Measurements from ENCODE around the gene CX3CL1. TPM values are rescaled to one million over a fixed set of nuclear protein-coding genes. Genes with fewer than 3 reads are reported as not detected.

Gene CX3CL1
- polyA plus RNA-seq, 1 donor from 2014 or later = 4.9 TPM

DNA sequence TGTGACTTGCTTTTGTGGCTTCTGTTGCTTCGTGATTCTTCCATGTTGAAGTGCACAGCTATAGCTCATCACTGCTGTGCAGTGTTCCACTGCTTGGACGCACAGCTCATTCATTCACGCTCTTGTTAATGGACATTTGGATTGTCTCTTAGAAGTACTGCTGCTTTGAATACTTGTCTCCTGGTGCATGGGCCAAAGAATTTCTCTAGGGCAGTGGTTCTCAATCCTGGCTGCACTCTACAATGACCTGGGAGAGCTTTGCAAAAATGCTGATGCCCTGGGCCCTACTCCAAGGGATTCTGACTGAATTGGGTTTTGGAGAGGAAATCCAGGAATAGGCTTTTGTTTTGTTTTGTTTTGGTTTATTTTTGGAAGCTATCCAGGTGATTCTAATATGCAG lies 52.3 kb downstream of the CX3CL1 start:
- Histone ChIP-seq H2AFZ (ENCODE audit: low read depth, low read length) (no peak overlapping the region), H3K27me3 (ENCODE audit: insufficient read depth, low read depth, low read length) (no peaks in the 10 kb centered on the region), H3K4me3 (ENCODE audit: low read length) (no peak overlapping the region), H3K79me2 (replicated peaks; ENCODE audit: insufficient read depth, low read length) (no peaks in the 10 kb centered on the region), H4K20me1 (ENCODE audit: insufficient read depth) (no peaks in the 10 kb centered on the region), H3F3A (ENCODE audit: insufficient read depth, low read length, poor library complexity, severe bottlenecking) (no peaks in the 10 kb centered on the region), H3K9ac (ENCODE audit: low read length) (no peak overlapping the region), H3K4me2 (ENCODE audit: low read length) (no peak overlapping the region), H3K27ac (ENCODE audit: low read length) (no peak overlapping the region), H3K9me3 (ENCODE audit: low read length) (no peaks in the 10 kb centered on the region), H3K9me2 (ENCODE audit: insufficient read depth, low read length) (no peaks in the 10 kb centered on the region), H3K36me3 (ENCODE audit: insufficient read depth, low read length) (no peaks in the 10 kb centered on the region)
- TF ChIP-seq RAD21 (conservative IDR thresholded peaks at IDR 0.05) (no peak), CTCF (IDR thresholded peaks at IDR 0.05; ENCODE audit: poor library complexity, severe bottlenecking) (no peak), EZH2 (IDR thresholded peaks at IDR 0.05; ENCODE audit: borderline replicate concordance, insufficient read depth, low read length, poor library complexity, severe bottlenecking) (no peak), EP300 (conservative IDR thresholded peaks at IDR 0.05; ENCODE audit: poor library complexity, severe bottlenecking) (no peak), MXI1 (conservative IDR thresholded peaks at IDR 0.05; ENCODE audit: poor library complexity, severe bottlenecking) (no peak), SMC3 (conservative IDR thresholded peaks at IDR 0.05; ENCODE audit: poor library complexity) (no peak), POLR2AphosphoS5 (IDR thresholded peaks at IDR 0.05) (no peak)

DNA sequence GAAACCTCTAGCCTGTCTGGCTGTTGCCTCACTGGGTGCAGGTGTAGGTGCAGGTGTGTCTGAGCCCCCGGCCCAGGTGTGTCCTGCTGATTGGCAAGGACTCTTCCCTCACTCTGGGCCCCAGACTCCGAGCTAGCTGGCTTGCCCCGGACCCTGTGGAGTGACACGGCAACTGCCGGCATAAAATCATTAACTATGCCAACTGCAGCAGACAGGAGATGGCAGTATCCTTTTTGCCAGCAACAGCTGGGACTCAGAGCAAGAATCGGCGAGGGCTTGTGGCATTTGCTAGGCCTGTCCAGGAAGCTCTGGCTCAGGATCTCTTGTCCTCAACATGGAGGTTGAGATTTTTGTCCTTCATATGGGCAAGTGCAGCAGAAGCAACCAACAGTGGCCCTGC lies 54.1 kb downstream of the CX3CL1 start:
- Histone ChIP-seq H3K4me2 (ENCODE audit: low read length) (no peak overlapping the region), H3K36me3 (ENCODE audit: insufficient read depth, low read length) (no peaks in the 10 kb centered on the region), H2AFZ (ENCODE audit: low read depth, low read length) (no peak overlapping the region), H3K27me3 (ENCODE audit: insufficient read depth, low read depth, low read length) (no peaks in the 10 kb centered on the region), H3K4me3 (ENCODE audit: low read length) (no peak overlapping the region), H3K79me2 (replicated peaks; ENCODE audit: insufficient read depth, low read length) (no peaks in the 10 kb centered on the region), H3K27ac (ENCODE audit: low read length) (no peak overlapping the region), H3K9me2 (ENCODE audit: insufficient read depth, low read length) (no peaks in the 10 kb centered on the region), H4K20me1 (ENCODE audit: insufficient read depth) (no peaks in the 10 kb centered on the region), H3K9me3 (ENCODE audit: low read length) (no peaks in the 10 kb centered on the region), H3F3A (ENCODE audit: insufficient read depth, low read length, poor library complexity, severe bottlenecking) (no peaks in the 10 kb centered on the region), H3K9ac (ENCODE audit: low read length) (no peak overlapping the region)
- no peak for TF ChIP-seq POLR2AphosphoS5 (IDR thresholded peaks at IDR 0.05)
- TF ChIP-seq MXI1 (conservative IDR thresholded peaks at IDR 0.05; ENCODE audit: poor library complexity, severe bottlenecking) = no peak
- no peak for TF ChIP-seq EP300 (conservative IDR thresholded peaks at IDR 0.05; ENCODE audit: poor library complexity, severe bottlenecking)

DNA sequence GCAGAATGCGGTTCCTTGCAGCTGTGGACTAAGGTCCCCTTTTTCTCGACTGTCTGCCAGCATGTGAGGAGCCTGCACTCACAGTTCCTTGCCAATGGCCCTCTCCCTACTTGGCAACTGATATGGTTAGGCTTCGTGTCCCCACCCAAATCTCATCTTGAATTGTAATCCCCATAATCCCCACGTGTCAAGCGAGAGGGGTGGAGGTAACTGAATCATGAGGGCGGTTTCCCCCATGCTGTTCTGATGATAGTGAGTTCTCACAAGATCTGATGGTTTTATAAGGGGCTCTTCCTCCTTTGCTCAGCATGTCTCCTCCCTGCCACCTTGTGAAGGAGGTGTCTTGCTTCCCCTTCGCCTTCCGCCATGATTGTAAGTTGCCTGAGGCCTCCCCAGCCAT lies 55.0 kb downstream of the CX3CL1 start:
- H2AFZ ChIP-seq (ENCODE audit: low read depth, low read length) = no peak overlapping the region
- no peaks in the 10 kb centered on the region for H3K27me3 ChIP-seq (ENCODE audit: insufficient read depth, low read depth, low read length)
- no peak overlapping the region for H3K4me2 ChIP-seq (ENCODE audit: low read length)
- no peak overlapping the region for H3K4me3 ChIP-seq (ENCODE audit: low read length)
- no peaks in the 10 kb centered on the region for H3K36me3 ChIP-seq (ENCODE audit: insufficient read depth, low read length)
- no peak for TF ChIP-seq EZH2 (IDR thresholded peaks at IDR 0.05; ENCODE audit: borderline replicate concordance, insufficient read depth, low read length, poor library complexity, severe bottlenecking)
- TF ChIP-seq TAF1 (IDR thresholded peaks at IDR 0.05; ENCODE audit: low read depth) = no peak
- no peak for TF ChIP-seq CTCF (IDR thresholded peaks at IDR 0.05; ENCODE audit: poor library complexity, severe bottlenecking)
- no peak for TF ChIP-seq REST (IDR thresholded peaks at IDR 0.05; ENCODE audit: borderline replicate concordance)
- no peak for TF ChIP-seq POLR2AphosphoS5 (IDR thresholded peaks at IDR 0.05)
- no peak for TF ChIP-seq SMC3 (conservative IDR thresholded peaks at IDR 0.05; ENCODE audit: poor library complexity)
- TF ChIP-seq MXI1 (conservative IDR thresholded peaks at IDR 0.05; ENCODE audit: poor library complexity, severe bottlenecking) = no peak
- no peak for TF ChIP-seq EP300 (conservative IDR thresholded peaks at IDR 0.05; ENCODE audit: poor library complexity, severe bottlenecking)
- no peak for TF ChIP-seq RAD21 (conservative IDR thresholded peaks at IDR 0.05)
- H3K9me2 ChIP-seq (ENCODE audit: insufficient read depth, low read length) = no peaks in the 10 kb centered on the region
- no peaks in the 10 kb centered on the region for H3K79me2 ChIP-seq (replicated peaks; ENCODE audit: insufficient read depth, low read length)
- no peaks in the 10 kb centered on the region for H4K20me1 ChIP-seq (ENCODE audit: insufficient read depth)
- H3K9me3 ChIP-seq (ENCODE audit: low read length) = no peaks in the 10 kb centered on the region
- no peak overlapping the region for H3K27ac ChIP-seq (ENCODE audit: low read length)
- H3F3A ChIP-seq (ENCODE audit: insufficient read depth, low read length, poor library complexity, severe bottlenecking) = no peaks in the 10 kb centered on the region
- no peak overlapping the region for H3K9ac ChIP-seq (ENCODE audit: low read length)

Measured in neural cell (in vitro differentiated cells).